GM20431 (cell line): ENCODE measurements around the gene ARFIP1.

Experiments
- in situ Hi-C: fragments of 300-500 bp; cut with MseI, MboI; formaldehyde crosslinking; loops from one replicate; pipeline ENCODE4 v1.15.0; 2020; ENCODE audit warnings: low sequenced_read_pairs; ENCODE audit not compliant: unreplicated experiment

ARFIP1 gene

DNA sequence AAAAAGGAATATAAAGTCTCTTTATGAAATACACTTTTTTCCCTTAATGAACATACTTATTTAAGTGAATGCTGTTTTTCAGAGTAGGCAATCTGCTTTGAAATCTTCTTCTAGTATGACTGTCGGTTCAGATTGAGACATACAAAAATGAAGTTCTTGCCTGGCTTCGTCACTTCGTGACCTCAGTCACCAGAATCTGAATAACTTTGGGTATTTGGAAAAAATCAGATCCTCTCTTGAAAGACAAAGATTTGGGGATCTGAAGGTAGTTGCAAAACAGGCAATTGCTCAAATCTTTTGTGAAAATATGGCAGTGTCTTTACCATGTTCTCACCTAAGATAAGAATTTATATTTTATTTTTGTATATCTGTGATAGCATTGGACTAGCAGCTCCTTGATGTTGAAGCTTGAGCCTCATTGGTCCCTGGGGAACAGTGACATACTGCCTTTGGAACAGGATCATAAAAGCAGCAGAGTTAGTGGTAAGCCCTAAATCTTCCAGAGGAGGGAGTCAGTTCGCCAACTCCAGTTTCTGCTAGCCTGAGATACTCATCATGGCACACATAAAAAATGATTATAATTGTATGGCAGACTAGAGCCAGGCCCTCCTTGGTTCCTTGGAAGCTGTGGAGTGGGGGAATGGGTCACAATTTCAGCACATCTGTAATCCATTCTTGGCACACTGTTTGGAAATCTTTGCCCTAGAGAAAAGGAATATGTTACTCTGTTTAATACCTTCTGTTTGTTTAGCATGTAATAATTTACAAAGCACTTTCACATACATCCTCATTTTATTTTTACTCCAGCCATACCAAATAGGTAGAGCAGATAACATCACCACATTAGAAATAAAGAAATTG lies 5.0 kb downstream of the ARFIP1 start:
- in situ Hi-C loops, result no loop called here

GRCh38 chr4:152785639-152786615 lies 6.2 kb downstream of the ARFIP1 start:
- in situ Hi-C loops, result no loop called here

DNA sequence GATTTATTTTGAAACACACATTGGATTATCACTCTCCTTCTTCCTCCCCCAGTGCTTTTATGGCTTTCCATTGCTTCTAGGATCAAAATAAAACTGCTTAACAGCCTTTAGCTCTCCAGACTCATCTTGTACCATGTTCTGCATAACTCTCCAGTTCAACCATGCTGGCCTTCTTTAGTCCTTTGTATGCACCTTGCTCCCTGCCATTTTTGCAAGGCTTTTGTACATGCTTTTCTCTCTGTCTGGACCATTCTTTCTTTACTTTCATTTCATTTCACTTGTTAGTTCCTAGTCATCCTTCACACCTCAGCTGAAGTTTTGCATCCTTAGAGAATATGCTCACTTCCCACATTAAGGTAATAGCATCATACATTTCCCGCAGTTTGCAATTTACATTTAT lies 6.9 kb downstream of the ARFIP1 start:
- in situ Hi-C loops, result no loop called here

- in situ Hi-C loops, result no loop called here
Observed at GRCh38 chr4:152795891-152796290, 16.1 kb downstream of the ARFIP1 start.

DNA sequence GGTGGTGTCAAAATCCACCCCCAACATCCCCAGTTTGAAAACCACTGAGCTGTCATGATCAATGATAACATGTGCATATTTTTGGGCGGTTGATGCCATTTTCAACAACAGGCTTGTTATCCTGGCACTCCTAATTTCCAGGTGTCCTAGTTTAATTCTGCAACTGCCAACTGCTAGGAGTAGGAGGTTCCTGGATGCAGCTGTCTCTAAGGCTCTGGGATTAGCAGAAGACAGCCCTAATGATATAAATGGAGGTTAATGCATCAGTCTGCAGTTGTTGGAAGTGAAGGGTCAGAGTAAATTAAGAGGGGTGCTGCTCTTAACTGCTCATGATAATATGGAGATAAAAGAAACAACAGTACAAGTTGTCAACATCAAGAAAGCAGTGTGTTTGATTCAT lies 23.8 kb downstream of the ARFIP1 start:
- in situ Hi-C loops, result no loop called here

- in situ Hi-C loops, result no loop called here
Observed at GRCh38 chr4:152805071-152805650, 25.4 kb downstream of the ARFIP1 start.

DNA sequence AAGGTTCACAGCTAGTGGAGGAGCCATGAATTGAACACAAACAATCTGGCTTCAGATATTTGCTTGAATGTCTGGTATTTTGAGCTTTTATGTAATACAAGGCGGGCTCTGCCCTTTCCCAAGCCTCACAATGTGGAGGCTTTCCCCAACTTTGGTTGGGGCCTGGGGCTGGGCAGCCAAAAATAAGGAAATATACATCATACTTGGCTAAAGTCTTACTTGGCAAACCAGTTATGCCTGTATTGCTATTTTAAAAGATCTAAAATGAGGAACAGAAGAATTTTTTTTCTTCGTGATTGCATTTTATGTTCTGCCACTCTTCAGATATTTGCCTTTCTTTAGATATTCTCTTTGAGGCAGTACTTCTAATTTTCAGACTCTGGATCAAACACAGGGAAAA lies 26.1 kb downstream of the ARFIP1 start:
- in situ Hi-C loops, result no loop called here

DNA sequence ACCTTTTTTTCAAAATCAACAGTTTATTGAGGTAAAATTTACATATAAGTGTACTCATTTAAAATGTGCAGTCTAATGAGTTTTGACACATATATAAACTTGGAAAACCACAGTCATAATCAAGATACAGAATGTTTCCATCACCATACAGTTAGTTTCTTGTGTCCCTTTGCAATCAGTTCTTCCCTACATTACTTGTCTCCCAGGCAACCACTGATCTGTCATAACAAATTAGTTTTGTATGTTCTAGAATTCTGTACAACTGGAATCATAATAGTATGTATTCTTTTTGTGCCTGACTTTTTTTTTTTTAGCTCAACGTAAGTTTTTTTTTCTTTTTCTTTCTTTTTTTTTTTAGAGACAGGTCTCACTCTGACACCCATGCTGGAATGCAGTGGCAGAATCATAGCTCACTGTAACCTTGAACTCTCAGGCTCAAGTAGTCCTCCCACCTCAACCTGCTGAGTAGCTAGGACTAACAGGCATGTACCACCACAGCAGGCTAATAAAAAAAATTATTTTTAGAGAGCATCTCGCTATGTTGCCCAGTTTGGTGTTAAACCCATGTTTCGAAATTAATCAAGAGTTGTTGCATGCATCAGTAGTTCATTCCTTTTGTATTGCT lies 26.9 kb downstream of the ARFIP1 start:
- in situ Hi-C loops, result no loop called here

DNA sequence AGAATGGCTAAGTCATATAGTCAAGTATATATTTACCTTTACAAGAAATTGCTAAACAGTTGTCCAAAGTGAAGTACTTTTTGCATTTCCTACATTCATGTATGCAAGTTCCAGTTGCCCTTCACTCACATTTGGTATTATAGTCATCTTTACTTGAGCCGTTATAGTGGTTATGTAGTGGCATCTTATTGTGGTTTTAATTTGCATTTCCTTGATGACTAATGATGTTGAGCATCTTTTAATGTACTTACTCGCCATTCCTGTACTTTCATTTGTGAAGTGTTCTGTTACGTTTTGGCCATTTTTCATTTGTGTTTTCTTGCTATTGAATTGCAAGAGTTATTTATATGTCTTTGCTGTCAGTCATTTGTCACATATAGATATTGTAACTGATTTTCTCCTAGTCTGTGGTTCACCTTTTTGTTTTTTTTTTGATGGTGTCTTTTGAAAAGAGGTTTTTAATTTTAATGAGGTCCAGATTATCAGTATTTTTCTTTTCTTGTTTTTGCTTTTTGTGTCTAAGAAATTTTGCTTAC lies 27.6 kb downstream of the ARFIP1 start:
- in situ Hi-C loops, result no loop called here

- in situ Hi-C loops, result no loop called here
Observed at GRCh38 chr4:152808670-152809069, 28.9 kb downstream of the ARFIP1 start.

DNA sequence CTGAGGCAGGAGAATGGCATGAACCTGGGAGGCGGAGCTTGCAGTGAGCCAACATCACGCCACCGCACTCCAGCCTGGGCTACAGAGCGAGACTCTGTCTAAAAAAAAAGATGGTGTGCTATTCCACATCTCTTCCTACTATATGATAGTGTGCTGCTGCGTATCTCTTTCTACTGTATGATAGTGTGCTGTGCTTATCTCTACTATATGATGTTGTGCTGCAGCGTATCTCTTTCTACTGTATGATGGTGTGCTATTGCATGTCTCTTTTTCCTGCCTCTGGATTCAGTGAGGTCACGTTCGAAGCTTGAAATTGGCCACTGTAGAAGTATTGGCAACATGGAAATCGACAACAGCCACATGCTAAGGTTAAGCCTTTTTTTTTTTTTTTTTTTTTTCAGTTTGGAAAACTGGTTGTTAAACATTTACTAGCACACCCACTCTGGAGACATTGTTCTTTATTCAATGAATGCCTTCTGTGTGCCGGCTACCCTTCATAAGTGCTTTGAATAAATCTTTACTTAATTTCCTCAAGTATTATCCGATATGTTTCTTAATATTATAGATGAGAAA lies 31.0 kb downstream of the ARFIP1 start:
- in situ Hi-C loops, result no loop called here

GRCh38 chr4:152815078-152815477 lies 35.3 kb downstream of the ARFIP1 start:
- in situ Hi-C loops, result no loop called here

- in situ Hi-C loops, result no loop called here
Observed at GRCh38 chr4:152817331-152817730, 37.6 kb downstream of the ARFIP1 start.

DNA sequence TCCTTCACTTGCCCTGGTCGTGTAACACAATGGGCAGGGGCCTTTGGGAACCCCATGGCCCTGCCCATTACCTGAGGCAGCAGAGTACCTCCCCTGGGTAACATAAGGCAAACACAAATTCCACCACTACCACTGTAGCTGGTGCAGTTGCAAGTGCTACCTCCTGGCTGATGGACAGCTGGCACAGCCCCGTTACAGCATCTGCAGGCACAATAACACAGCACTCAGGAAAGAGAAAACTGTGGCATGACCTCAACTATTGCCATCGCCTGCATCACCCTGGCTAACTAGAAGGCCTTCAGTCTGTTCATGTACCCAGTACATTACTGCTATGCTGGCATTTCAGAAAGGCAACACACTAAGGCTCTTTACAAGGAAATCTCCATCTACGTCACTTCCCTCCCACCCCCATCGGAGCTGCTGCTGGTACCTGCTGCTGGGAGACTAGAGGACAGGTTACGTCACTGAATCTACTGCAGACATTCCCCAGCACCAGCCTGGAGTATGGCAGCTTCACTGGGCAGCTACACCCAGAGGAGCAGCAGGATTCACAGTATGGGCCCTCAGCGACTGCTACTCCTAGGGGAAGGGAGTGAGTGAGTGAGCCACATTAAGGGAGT lies 39.4 kb downstream of the ARFIP1 start:
- in situ Hi-C loops, result no loop called here

DNA sequence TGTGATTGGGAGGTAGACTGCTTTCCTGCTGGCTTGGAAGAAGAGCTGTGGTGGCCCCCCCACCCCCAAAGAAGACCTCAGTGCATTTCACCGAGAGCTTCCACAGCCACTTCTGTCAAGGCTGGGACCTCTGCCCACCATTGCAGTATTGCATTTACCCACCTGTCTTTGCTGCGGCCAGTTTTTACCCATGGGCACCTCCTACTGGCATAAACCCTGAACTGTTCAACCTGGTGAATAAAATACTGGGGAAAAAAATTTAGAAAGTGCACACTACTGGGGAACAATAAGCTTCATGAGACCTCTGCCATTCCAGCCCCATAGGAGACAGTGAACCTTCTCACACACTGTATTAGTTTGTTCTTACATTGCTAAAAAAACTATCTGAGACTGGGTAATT lies 40.3 kb downstream of the ARFIP1 start:
- in situ Hi-C loops, result no loop called here

GRCh38 chr4:152822323-152822722 lies 42.6 kb downstream of the ARFIP1 start:
- in situ Hi-C loops, result no loop called here

DNA sequence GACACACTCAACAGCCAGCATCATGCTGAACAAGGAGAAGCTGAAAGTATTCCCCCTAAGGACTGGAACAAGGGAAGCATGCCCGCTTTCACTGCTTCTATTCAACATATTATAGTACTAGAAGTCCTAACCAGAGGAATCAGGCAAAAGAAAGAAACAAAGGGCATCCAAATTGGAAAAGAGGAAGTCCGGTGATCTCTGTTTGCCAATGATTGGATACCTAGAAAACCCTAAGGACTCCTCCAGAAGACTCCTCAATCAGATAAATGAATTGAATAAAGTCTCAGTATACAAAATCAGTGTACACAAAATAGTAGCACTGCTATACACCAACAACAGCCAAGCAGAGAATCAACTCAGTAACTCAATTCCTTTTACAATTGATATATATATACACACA lies 44.8 kb downstream of the ARFIP1 start:
- in situ Hi-C loops, result no loop called here

GRCh38 chr4:152825336-152825735 lies 45.6 kb downstream of the ARFIP1 start:
- in situ Hi-C loops, result no loop called here

DNA sequence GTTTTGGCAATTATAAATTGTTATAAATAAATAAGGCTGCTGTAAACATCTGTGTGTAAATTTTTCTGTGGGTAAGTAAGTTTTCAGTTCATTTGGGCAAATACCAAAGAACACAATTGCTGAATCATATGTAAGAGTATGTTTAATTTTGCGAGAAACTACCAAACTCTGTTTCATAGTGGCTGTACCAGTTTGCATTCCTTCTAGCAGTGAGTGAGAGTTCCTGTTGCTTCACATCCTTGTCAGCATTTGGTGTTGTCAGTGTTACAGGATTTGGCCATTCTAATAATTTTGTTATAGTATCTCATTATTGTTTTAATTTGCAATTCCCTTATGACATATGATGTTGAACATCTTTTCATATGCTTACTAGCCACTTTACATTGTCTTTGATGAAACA lies 48.4 kb downstream of the ARFIP1 start:
- in situ Hi-C loops, result no loop called here
